RCC 7860 (cell line): ENCODE data around the gene TTC9B.
"Not testable (repeated sequence)": the region's sequence is repeated elsewhere in the genome, so short reads cannot be mapped to it uniquely, and the experiment has no call there.

Experiments
- DNase-seq: peaks from one replicate; pipeline ENCODE4 v3.0.0-alpha.2; 2015; ENCODE audit warnings: low spot score
- FAIRE-seq: peaks from 2 replicates; lab custom pipeline; 2012; peaks lifted over from hg19 to GRCh38; lab: Jason Lieb, UNC

TTC9B gene

GRCh38 chr19:40233811-40234389, 15.7 kb upstream of the TTC9B start:
- DNase-seq = no peak
- FAIRE-seq = no peak

- FAIRE-seq = no peak
- no peak for DNase-seq
Observed at GRCh38 chr19:40232949-40233810, 15.0 kb upstream of the TTC9B start.

- DNase-seq (no peak), FAIRE-seq (no peak)
Observed at GRCh38 chr19:40232479-40232878, 14.3 kb upstream of the TTC9B start.

GRCh38 chr19:40231544-40232424, 13.6 kb upstream of the TTC9B start:
- no peak for FAIRE-seq

GRCh38 chr19:40231057-40231456, 12.9 kb upstream of the TTC9B start:
- no peak for FAIRE-seq
- DNase-seq = no peak

More at GRCh38 chr19:40231544-40232424, 13.6 kb upstream of the TTC9B start:
- peak; percentile 23 for DNase-seq

GRCh38 chr19:40229926-40230417, 11.8 kb upstream of the TTC9B start:
- DNase-seq (no peak), FAIRE-seq (no peak)

GRCh38 chr19:40229484-40229883, 11.3 kb upstream of the TTC9B start:
- FAIRE-seq = peak; percentile 77
- DNase-seq = peak; percentile 78

- DNase-seq (no peak), FAIRE-seq (no peak)
Observed at GRCh38 chr19:40228863-40229262, 10.7 kb upstream of the TTC9B start.

- DNase-seq (no peak), FAIRE-seq (no peak)
Observed at GRCh38 chr19:40228346-40228745, 10.2 kb upstream of the TTC9B start.

- no peak for DNase-seq
- FAIRE-seq = no peak
Observed at GRCh38 chr19:40225440-40226305, 7.5 kb upstream of the TTC9B start.

- FAIRE-seq (no peak), DNase-seq (no peak)
Observed at GRCh38 chr19:40224342-40225150, 6.4 kb upstream of the TTC9B start.

GRCh38 chr19:40223135-40223822, 5.1 kb upstream of the TTC9B start:
- no peak for FAIRE-seq

GRCh38 chr19:40221858-40222619, 3.9 kb upstream of the TTC9B start:
- FAIRE-seq = peak; percentile 32
- peak; percentile 65 for DNase-seq

More at GRCh38 chr19:40223135-40223822, 5.1 kb upstream of the TTC9B start:
- no peak for DNase-seq

- no peak for FAIRE-seq
Observed at GRCh38 chr19:40220674-40221073, 2.5 kb upstream of the TTC9B start.

GRCh38 chr19:40219721-40220276, 1.6 kb upstream of the TTC9B start:
- peak; percentile 72 for DNase-seq
- FAIRE-seq = peak; percentile 65

More at GRCh38 chr19:40220674-40221073, 2.5 kb upstream of the TTC9B start:
- no peak for DNase-seq

- FAIRE-seq, DNase-seq: not testable (repeated sequence)
Observed at GRCh38 chr19:40219029-40219428, 845 bp upstream of the TTC9B start.

- no peak for DNase-seq
- no peak for FAIRE-seq
Observed at GRCh38 chr19:40217027-40217810, 965 bp downstream of the TTC9B start.
